AG08396 (cell line): ENCODE measurements around the gene MAP7D2.

ENCODE experiments used
- DNase-seq: peaks from one replicate; pipeline ENCODE4 v3.0.0; 2012; ENCODE audit warnings: low spot score, mixed read lengths

Gene MAP7D2

DNA sequence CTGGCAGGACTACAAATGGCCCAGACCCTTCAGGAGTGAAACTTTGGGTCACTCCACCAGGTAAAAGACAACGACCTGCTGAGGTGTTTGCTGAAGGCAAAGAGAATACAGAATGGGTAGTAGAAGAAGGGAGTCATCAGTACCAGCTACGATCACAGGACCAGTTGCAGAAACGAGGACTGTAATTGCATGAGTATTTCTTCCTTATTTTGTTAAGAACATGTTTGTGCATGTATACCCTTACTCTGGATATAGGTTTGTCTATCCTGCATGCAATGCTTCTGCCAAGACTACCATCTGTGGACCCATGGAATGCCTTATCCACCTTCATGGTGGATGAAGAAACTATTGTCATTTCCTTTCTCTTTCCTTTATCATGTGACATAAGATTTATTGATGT, 77.7 kb downstream of the MAP7D2 start:
- no peak for DNase-seq

DNA sequence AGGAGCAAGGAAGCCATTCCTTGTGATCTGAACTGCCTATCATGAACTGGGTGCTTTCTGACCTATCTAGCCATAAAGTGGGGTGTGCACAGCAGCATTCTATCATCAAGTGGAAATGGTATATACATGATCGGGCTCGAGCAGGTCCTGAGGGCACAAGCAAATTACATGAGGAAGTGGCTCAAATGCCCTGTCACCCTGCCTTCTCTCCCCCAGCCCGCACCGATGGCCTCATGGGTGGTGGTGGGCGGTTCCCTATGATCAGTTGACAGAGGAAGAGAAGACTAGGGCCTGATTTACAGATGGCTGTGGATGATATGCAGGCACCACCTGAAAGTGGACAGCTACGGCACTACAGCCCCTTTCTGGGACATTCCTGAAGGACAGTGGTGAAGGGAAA, 79.5 kb downstream of the MAP7D2 start:
- no peak for DNase-seq

- DNase-seq, result no peak
Observed at GRCh38 chrX:20032201-20032600, 84.5 kb downstream of the MAP7D2 start.

DNA sequence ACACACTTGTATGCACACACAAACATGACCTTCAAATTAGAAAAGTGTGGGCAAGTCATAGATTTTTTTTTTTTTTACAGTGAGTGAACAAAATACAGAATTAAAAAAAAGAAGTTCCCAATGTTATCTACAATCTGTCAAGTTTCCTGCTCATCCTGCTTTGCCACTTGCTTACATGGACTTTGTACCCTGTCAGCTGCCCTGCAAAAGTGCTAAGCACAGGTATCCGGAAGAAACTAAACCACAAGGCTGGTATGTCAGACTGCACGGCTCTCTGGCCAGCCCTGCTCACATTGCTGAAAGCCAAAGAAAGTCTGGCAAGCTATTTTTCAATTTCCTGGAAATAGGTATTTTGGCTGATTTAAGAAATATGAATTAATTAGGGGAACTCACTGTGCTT, 87.0 kb downstream of the MAP7D2 start:
- DNase-seq, result no peak

GRCh38 chrX:20028588-20028987, 88.1 kb downstream of the MAP7D2 start:
- DNase-seq, result no peak

DNA sequence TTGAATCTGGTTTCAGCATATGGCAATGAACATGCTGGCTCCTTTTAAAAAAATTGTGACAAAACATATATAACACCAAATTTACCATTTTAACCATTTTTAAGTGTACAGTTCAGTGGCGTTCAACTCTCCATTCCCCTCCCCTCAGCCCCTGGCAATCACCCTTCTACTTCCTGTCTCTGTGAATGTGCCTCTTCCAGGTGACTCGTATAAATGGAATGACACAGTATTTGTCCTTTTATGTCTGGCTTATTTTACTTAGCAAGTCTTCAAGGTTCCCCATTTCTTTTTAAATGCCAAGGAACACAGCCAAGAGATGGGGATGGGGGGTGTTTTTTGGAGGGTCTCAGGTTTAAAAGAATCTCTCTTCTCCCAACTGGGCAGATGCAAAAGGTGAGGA, 90.4 kb downstream of the MAP7D2 start:
- no peak for DNase-seq

DNA sequence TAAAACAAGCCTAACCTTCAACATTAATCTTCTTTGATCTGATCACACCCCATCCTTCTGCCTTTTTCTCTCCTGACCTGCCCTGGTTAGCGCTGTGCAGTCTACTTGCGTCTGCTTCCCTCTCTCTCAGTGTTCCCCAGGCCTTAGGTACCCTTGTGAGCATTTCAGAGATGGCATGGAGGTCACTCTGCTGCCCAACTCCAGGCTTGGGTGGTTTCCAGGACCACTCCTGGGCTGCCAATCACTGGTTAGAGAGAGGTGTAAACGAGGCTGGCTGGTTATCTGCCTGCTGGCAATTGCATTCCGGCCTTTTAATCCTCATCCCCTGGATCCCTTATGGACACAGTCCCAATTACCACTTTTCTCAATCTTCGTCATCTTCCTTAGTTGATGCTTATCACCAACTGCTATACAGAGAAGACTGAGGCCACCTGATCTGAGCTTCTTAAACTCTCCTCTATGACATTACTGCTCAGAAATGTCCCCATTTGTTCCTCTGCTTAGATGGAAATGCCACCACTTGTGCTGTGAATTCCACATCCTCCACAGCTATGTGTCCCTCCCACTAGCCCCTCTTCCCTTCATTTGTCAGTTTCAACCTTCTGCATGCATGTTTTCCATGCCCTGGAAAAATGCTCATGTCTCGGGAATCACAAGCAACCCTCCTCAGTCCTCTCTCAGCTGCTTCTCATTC, 96.9 kb downstream of the MAP7D2 start:
- DNase-seq, result no peak

DNA sequence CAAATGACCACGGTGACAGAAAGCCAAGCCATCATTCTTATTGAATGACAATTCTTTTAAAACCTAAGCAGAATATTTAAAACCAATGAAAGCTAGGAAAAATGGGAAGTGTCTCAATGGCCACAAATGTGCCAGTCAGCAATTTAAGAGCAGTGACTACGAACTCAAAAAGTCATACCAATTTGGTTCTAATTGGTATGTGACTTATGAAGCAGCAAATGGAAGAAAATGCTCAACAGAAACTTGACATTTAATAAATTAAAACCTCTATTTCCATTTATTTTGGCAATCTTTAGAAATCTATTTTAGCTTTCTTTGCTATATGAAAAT, 100.1 kb downstream of the MAP7D2 start:
- DNase-seq, result no peak

DNA sequence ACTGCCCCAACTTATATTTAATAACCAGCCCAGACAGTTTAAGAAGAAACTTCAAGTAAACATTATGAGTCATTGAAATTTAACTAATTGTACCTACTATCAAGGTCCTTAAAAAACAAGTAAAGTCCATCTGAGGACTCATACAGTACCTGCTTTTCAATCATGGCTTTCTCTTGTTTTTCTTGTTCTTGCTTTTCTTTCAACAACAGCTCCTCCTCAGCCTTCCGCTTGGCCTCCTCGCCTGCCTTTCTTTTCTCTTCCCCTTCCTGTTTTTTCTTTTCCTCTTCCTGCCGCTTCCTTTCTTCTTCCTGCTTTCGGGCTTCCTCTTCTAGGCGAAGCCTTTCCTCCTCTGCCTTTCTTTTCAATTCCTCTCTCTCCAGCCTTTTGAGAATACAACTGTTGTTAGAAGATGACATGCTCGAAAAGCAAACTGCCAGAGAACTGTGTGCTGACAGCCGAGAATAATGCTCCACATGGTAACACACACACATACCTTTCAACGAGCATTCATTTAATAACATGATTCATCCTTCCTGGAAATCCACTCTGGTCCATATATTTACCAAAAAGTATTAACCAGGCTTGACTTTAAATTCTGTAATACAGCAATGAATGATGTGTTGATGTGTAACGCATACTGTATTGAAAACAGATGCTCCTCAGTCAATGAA, 100.6 kb downstream of the MAP7D2 start:
- no peak for DNase-seq

- no peak for DNase-seq
Observed at GRCh38 chrX:20015422-20015821, 101.3 kb downstream of the MAP7D2 start.

- no peak for DNase-seq
Observed at GRCh38 chrX:20011608-20012007, 105.1 kb downstream of the MAP7D2 start.

DNA sequence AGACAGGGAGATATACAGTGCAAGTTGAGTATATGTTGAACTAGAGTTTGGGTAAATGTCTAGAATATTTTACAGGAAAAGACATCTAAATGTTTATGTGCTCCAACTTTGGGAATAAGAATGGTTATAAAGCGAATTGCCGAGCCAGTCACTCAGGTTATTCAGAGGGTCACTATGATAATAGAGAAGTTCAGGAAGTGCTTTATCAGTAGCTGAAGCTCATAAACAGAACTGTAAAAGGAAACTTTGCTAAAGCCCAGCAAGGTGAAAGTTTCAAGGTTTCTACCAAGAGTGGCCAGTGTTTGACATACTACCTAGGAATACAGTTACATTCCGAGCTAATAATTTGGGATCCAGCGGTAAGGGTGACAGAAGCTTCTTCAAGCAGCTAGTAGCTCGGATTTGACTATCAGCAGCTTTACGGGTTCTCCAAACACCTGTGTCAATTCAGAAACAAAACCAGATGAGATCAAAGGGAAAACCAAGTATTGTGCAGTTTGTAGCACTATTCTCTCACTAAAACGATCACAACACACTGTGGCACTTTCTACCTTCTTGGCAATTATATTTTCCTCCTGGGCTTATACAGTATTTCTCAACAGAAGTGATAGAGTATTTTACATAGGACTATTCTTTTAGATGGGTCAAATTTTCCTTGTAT, 108.6 kb downstream of the MAP7D2 start:
- no peak for DNase-seq

DNA sequence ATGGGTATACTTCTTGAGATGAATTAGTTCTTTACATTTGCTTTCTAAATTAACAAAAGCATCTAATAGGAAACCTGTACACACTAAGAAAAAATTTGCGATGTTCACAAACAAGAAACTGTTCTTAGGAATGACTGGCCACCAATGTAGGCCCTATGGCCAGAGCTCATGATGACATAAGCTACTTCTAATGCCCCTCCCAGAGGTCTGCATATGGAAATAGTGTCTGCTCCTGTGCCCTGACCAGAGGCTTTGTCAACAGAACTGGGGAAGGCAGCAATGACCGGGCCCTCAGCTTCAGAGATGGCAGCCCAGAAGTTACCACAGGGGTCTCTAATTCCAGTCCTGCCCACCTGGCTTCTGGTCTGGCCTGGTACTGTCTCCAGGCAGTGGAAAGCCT, 110.8 kb downstream of the MAP7D2 start:
- no peak for DNase-seq

GRCh38 chrX:20001588-20001987, 115.1 kb downstream of the MAP7D2 start:
- DNase-seq, result no peak

- no peak for DNase-seq
Observed at GRCh38 chrX:19991350-19991718, 125.4 kb downstream of the MAP7D2 start.

GRCh38 chrX:19990556-19991349, 126.0 kb downstream of the MAP7D2 start, which contains the start of gene BCLAF3:
TSS of gene BCLAF3 (minus strand) at chrX:19991061. CDS start at chrX:19970264, 20,797 bp downstream.
- DNase-seq, result peak; percentile 96

- peak; percentile 13 for DNase-seq
Observed at GRCh38 chrX:19990151-19990555, 126.6 kb downstream of the MAP7D2 start.

DNA sequence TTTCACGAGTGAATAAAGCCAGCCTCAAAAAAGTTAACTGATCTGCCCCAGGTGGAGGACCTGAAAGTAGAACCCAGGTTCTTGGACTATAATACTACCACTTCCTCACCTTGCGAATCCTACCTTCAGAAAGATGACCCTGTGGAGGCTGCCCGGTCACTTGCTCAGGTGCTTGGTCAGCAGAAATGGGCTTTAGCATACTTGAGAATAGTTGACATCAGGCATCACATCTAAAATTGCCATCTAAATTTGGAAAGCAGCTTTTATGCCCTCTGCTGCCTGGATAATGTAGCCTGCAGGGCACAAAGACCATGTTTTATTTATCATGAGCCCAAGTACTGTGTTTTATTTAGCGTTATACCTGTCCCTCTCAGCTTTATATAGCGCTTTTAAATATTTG, 128.9 kb downstream of the MAP7D2 start:
- no peak for DNase-seq

- DNase-seq, result no peak
Observed at GRCh38 chrX:19986531-19986930, 130.2 kb downstream of the MAP7D2 start.

DNA sequence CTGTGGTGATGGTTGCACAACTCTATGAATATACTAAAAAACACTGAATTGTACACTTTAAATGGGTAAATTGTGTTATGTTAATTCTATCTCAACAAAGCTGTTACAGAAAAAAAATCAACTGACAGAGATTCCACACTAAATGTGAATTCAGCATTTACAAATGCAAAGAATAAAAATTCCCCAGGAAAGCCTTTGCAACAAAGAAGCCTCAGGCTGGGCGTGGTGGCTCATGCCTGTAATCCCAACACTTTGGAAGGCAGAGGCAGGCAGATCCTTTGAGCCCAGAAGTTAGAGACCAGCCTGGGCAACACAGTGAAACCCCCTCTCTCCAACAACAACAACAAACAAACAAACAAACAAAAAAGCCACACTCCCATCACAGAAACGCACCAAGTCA, 134.8 kb downstream of the MAP7D2 start:
- DNase-seq, result no peak

GRCh38 chrX:19975845-19976244, 140.9 kb downstream of the MAP7D2 start:
- no peak for DNase-seq

- no peak for DNase-seq
Observed at GRCh38 chrX:19972984-19973383, 143.7 kb downstream of the MAP7D2 start.

DNA sequence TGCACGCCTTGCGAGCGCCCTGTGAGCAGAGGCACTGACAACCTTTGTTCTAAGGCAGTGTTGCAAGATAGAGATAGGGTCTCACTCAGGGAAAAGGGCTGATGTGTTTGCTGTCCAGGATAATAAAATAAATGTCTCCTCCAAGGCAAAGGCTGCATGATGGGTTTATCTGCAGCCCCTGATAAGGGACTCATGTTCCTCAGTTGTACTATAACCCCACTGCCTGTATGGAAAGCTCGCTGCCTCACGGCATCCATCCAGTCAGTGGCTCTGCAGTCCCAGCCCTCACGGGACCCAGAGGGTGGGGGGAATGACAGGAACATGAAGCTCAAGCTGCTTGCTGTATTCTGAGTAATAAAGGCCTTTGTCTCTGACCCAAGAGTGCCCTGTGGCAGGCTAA, 148.4 kb downstream of the MAP7D2 start:
- no peak for DNase-seq
